Loucy (cell line): Measurements from ENCODE around the gene SCGB1D1.

Source experiments
- EZH2phosphoT487 ChIP-seq: fragments of 200-600 bp; IDR thresholded peaks from 2 replicates; pipeline ENCODE4 v1.6.1; 2018; ENCODE audit warnings: antibody characterized with exemption, mild to moderate bottlenecking, moderate library complexity, borderline replicate concordance
- TF ChIP-seq, protein P1 (sequence below): fragments of 200-600 bp; sonication (generic); conservative IDR thresholded peaks from 2 replicates; pipeline ENCODE4 v1.5.1; 2014; ENCODE audit warnings: mild to moderate bottlenecking, antibody characterized with exemption, low read length

DNA sequence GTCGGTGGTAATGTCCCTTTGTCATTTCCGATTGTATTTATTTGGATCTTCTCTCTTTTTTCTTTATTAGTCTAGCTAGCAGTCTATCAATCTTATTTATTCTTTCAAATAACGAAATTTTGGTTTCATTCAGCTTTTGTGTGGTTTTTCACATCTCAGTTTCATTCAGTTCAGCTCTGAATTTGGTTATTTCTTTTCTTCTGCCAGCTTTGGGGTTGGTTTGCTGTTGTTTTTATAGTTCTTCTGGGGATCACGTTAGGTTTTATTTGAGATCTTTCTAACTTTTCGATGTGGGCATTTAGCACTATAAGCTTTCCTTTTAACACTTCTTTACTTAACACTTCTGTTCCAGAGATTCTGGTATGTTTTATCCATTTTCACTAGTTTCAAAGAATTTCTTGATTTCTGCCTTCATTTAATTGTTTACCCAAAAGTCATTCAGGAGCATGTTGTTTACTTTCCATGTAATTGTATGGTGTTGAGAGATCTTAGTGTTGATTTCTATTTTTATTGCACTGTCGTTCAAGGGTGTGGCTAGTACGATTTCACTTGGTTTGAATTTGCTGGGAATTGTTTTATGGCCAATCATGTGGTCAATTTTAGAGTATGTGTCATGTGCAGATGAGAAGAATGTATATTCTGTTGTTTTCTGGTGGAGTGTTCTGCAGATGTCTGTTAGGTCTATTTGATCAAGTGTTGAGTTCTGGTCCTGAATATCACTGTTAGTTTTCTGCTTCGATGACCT lies 7.7 kb upstream of the SCGB1D1 start:
- TF ChIP-seq, protein P1, sequence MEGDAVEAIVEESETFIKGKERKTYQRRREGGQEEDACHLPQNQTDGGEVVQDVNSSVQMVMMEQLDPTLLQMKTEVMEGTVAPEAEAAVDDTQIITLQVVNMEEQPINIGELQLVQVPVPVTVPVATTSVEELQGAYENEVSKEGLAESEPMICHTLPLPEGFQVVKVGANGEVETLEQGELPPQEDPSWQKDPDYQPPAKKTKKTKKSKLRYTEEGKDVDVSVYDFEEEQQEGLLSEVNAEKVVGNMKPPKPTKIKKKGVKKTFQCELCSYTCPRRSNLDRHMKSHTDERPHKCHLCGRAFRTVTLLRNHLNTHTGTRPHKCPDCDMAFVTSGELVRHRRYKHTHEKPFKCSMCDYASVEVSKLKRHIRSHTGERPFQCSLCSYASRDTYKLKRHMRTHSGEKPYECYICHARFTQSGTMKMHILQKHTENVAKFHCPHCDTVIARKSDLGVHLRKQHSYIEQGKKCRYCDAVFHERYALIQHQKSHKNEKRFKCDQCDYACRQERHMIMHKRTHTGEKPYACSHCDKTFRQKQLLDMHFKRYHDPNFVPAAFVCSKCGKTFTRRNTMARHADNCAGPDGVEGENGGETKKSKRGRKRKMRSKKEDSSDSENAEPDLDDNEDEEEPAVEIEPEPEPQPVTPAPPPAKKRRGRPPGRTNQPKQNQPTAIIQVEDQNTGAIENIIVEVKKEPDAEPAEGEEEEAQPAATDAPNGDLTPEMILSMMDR, result no peak
- no peak for TF ChIP-seq EZH2phosphoT487
